RPMI8226 (cell line): ENCODE measurements around the gene AUTS2.

Experiments used
- DNase-seq: peaks from one replicate; pipeline ENCODE4 v3.0.0-alpha.2; 2015

The AUTS2 gene

DNA sequence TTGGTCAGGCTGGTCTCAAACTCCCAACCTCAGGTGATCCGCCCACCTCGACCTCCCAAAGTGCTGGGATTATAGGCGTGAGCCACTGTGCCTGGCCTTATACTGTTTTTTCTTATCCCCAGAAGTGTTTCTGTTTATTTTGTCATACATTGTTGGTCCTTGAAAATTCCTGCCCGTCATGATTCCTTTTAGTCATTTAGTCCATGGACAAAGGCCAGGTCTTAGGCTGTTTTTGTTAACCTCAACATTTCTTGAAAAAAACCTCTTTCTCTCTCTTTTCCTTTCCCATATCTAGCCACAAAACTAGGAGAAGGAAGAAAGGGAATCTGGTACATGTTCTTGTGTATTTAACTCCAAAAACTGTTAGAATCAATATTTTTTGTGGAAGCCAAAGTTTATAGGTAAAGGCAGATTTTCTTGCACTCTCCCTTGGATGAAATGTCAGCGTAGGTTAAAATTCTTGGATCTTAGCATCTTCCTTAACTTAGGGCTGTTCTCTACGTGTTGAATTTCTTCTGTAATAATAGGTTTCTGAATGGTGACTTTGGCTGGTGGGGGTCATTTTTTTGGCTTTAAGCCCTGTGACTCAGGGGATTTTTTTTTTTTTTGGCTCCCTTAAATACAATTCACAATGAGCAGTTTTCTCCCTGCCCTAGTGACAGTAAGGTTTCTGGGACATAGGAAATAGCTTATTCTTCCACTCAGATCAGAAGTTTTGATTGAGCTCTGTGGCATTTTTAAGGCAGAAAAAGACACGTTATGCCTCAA lies 500.8 kb downstream of the AUTS2 start:
- DNase-seq, result no peak

DNA sequence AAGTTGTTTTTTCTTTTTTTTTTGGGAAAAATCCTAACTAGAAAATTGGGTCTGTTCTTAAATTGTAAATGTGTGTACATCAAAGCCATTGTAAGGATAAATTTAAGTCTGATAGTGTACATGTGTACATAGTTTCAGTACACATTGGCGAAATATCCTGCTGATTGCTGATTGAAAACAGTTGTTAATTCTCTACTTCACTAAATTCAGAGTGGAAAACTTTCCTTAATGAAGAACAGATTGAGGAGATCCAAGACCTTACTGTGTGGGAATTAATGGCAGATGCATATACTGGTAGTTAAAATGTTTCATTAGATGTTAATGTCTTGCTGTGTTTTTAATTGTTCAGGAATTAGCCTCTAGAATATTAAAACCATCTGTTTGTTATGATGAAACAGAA lies 506.0 kb downstream of the AUTS2 start:
- DNase-seq, result no peak

GRCh38 chr7:70113078-70113477 lies 514.8 kb downstream of the AUTS2 start:
- no peak for DNase-seq

DNA sequence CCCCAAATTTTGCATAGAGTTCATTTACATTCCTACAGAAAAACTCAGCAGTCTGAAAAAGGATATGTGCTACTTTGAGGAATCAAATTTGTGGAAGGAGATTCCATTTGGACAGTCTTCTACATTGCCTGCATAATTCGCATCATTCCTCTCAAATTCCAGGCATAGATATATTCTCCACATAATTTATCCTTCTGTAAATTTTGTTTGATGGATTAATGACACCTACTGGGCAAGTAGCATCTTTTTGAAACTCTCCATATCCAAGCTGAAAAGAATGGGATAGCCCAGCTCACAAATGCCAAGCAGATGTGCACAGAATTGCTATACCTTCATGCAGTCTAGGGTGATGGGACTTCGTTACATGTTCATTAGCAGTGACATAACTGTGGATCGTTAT lies 515.3 kb downstream of the AUTS2 start:
- DNase-seq, result no peak

DNA sequence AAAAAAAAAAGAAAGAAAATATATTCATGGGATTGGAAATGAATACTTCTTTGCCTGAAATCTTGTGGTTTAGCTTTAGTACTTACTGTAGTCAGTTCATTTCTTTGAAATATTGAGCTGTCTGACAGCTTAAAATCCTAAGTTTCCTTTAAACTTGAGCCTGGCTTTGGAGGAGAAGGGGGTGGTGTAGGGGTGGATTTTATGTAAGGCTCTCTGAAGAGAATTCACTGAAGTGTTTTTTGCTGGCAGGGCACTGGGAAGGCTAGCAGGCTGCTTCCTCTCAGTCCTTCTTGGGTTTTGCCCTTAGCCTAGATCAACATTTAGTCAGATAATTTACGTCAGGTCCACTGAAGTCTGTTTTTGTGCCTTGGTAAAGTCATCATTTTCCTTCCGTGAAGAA lies 516.5 kb downstream of the AUTS2 start:
- DNase-seq, result no peak

GRCh38 chr7:70116244-70116643 lies 518.0 kb downstream of the AUTS2 start:
- no peak for DNase-seq

DNA sequence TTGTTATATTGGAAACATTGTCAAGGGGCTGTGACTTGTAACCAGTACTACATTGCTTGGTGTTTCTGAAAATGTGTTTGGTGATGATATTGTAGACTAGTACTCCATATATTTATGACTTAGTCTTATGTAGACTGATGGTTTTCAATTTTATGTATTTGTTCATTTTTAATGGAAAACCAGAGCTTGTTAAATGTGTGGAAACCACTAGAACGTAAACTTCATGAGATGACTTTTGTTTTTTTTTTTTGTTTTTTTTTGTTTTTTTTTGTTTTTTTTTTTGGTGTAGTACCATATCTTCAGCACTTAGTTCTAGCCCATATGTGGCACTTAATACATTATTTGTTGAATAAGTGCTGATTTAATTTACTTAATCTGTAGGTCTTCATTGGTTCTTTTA lies 518.6 kb downstream of the AUTS2 start:
- DNase-seq, result no peak

DNA sequence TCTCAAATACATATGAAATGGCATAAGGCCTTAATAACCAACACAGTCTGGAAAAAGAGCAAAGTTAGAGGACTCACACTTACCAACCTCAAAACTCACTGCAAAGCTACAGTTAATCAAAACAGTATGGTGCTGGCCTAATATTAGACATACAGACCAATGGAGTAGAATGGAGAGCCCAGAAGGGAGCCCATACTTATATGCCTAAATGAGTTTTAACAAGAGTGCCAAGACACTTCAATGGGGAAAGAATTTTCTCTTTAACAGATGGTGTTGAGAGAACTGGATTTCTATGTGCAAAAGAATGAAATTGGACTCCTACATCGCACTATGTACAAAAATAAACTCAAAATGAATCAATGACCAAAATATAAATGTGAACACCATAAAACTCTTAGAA lies 522.6 kb downstream of the AUTS2 start:
- no peak for DNase-seq

- peak; percentile 69 for DNase-seq
These were observed 533.5 kb downstream of the AUTS2 start for GRCh38 chr7:70131817-70132216.

GRCh38 chr7:70132226-70132851 lies 534.1 kb downstream of the AUTS2 start:
- no peak for DNase-seq

DNA sequence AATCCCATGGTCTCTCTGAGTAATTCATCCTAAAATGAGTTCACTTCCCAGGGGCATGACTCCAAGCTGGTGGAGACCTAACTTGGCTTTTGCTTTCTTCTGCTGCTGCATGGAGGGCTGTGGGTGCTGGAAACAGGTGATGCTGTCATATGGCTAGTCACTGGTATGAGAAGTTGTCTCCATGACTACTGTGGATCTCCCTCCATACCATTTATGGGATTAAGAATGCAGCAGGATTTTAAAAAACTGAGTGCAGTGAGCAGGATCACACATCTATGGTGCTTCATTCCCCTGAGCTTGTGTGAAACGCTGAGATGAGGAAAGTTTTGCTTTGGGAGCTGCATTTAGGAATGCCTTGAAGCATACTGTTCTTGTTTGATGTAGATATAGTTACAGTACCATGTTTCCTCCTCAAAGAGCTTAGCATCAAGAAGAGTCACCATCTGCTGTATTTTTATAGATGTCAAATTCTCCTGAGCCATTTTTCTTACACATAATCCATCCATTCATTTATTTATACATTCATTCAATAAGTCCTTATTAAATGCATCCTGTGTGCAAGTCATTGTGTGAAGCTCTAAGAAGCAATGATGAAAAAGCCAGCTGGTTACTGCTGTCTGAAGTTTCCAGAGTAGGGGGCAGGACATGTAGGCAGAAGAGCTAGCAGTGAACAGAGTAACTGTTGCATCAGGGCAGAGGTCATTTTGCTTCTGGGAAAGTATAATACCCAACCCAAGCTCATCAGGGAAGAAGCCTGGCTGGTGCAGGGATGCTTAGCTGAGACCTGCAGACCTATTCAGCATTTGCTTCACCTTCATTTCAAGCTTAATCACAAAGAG lies 534.8 kb downstream of the AUTS2 start:
- DNase-seq, result no peak

DNA sequence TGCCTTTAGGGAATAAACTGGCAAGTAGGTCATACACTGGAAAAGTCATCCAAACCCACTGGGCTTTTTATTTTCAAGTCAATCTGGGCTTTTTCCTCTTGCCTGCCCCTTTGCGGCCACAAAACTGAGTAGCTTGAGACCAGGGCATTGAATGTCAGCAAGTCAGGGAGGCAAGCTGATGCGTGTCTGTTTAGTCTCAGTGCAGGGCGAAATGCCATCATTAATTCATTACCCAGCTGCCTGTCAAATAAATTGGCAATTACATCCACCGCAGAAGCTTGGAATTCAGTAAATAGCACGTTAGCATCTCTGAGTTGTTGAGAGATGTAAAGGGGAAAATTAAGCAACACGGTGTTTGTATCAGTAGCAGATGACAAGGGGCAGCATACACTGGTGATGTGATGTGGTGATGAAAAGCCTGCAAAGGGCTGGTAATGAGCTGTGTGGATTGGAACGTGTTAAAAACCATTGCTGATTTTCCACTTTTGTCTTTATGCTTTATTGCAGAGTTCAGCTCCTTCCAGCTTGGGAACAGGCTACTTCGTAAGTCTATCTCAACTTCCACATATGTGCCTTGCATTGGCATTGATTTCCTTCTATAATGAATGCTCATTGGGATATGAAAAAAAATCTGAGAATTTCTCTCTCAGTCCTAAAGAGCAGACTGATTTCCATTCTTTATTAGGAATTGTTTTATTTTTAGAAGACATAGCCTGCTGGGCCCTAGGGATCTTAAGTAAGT lies 535.9 kb downstream of the AUTS2 start:
- DNase-seq, result no peak

- DNase-seq, result no peak
These were observed 537.4 kb downstream of the AUTS2 start for GRCh38 chr7:70135656-70136055.

- DNase-seq, result no peak
These were observed 538.9 kb downstream of the AUTS2 start for GRCh38 chr7:70137126-70137525.

GRCh38 chr7:70142247-70142932 lies 544.1 kb downstream of the AUTS2 start:
- no peak for DNase-seq

DNA sequence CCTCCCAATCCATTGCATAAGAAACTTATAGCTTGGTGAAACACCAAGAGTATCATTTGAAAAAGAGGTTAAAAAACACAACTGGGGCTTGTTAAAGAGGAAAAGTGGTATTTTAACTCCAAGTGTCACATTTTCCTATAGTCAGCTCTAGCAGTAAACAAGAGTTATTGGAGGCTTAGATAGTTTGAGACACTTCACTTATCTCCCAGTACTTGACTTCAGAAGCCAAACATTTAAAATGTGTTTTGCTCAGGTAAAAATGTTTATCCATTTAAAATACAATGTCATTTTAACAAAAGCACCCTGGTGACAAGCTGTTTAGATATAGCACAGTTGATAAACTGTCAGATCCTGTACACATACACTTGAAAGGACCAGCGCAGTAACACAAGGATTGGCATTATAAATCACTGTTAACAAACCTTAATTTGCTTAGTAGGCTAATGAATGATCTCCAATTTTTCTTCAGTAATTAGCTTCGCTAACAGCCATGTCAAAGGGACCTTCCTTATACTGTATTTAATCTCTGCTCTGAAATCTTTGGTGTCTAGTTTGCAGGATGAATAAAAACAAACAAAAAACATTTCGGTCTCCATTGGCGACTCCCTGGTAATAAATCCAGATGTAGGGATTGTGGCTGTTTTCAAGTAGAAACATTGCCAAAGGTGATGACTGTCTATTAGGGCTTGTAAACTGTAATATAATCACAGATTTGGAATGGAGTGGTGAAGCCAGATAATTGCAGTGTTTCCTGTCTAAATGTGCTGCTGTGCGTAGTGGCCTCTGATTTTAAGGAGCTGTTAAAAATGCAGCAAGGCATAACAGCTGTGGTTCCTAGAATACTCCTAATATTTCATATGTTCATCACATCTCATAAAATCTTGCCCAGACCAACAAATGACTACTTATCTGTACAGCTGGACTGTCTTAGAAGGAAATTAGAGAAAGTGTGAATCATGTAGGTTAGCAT lies 545.1 kb downstream of the AUTS2 start:
- no peak for DNase-seq

GRCh38 chr7:70148997-70149396 lies 550.7 kb downstream of the AUTS2 start:
- no peak for DNase-seq

DNA sequence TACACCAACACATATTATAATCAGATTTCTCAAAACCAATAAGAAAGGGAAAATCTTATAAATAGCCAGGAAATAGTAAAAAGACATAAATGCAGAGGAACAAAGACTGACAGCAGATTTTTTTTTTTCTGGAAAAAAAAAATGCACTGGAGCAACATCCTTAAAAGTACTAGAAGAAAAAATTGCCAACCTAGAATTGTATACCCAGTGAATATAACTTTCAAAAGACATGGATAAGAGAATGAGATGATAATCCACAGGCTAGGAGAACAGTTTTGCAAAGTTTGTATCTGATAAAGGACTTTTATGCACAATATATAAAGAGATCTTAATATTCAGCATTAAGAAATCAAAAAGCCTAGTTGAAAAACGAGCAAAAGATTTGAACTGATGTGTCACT lies 554.0 kb downstream of the AUTS2 start:
- DNase-seq, result no peak

- no peak for DNase-seq
These were observed 555.7 kb downstream of the AUTS2 start for GRCh38 chr7:70153933-70154332.

DNA sequence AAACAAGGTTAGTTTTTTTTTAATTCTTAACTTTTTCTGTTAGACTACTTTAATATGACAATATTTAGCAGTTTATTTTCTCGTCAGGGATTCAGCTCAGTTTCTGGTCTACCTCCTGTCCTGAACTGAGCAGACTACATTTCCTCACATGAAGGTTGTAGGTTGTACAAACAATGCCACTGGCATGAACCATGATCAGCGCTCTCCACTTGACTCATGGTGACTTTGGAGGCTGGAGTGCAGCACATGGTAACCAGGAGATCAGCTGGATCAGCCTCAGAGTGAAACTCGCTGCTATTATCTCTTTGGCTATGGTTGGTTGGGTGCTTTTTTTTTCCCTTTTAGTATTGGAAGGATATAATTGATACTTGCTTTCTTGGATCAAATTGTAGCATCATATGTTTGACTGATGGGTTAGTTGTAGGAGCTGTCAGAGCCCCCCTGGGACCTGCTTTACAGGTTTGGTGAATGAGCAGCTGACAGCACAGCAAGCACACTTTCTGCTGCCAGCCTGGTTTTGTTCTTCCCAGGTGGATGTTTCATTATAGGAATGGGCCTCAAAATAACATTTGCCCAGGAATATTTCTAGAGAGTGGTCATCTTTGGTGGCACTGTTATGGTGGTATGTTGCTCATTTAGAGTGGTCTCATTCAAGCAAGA lies 556.4 kb downstream of the AUTS2 start:
- DNase-seq, result no peak

- DNase-seq, result peak; percentile 15
These were observed 557.8 kb downstream of the AUTS2 start for GRCh38 chr7:70156057-70156456.
